Pancreas (tissue), 10 donors: Measurements from ENCODE around the gene FKBP1A. TPM values are rescaled to one million over a fixed set of nuclear protein-coding genes. Genes with fewer than 3 reads are reported as not detected.

Experiments used
- ATAC-seq, 4 donors: fragments of 200-7000 bp; cut with Tn5 transposase; one replicate each; pipeline versions ENCODE4 v1.8.0 to v1.9.1; 2020; ENCODE audit warnings: mild to moderate bottlenecking in 4 of 4, moderate library complexity in 4 of 4
- DNase-seq, 6 donors: peaks; one replicate each; pipeline ENCODE4 v3.0.0-alpha.2; 2020
- FAIRE-seq: peaks from 2 replicates; lab custom pipeline; 2012; peaks lifted over from hg19 to GRCh38; lab: Jason Lieb, UNC
- H3K27ac ChIP-seq, 4 donors: fragments of 200-600 bp; sonication (generic); 1 replicate in 3 of 4; 2 replicates in 1 of 4; pipeline versions ENCODE4 v1.5.0 to v1.8.0; 2020
- H3K27me3 ChIP-seq, 4 donors: fragments of 200-600 bp; one replicate each; pipeline ENCODE4 v1.8.0; 2021
- H3K36me3 ChIP-seq, 3 donors: fragments of 200-600 bp; sonication (generic) in 1 of 3; one replicate each; pipeline versions ENCODE4 v1.5.0 to v1.8.0; 2020 to 2021
- H3K4me1 ChIP-seq, 3 donors: fragments of 200-600 bp; one replicate each; pipeline ENCODE4 v1.8.0; 2021
- H3K4me3 ChIP-seq, 4 donors: fragments of 200-600 bp; sonication (generic) in 2 of 4; one replicate each; pipeline versions ENCODE4 v1.5.0 to v1.8.0; 2020 to 2021
- H3K9me3 ChIP-seq, 4 donors: fragments of 200-600 bp; one replicate each; pipeline ENCODE4 v1.8.0; 2021
- CTCF ChIP-seq, 4 donors: fragments of 200-600 bp; sonication (generic) in 3 of 4; IDR thresholded peaks; one replicate each; pipeline versions ENCODE4 v1.5.0 to v1.8.0; 2021; ENCODE audit warnings: antibody characterized with exemption in 4 of 4
- WGBS, 2 donors: extraction: QIAGEN DNeasy Blood & Tissue Kit; methylation state at CpG; one replicate each; pipeline ENCODE4 v1.1.7; 2013; 5-methylcytosine and 5-hydroxymethylcytosine counted together
- intact Hi-C, 3 donors: fragments of 100-400 bp; cut with DNase I; formaldehyde crosslinking; loops; one replicate each; pipeline versions ENCODE4 v1.11.1 to v1.14.2; 2022
- polyA plus RNA-seq, 2 donors: library from polyadenylated mRNA; stranded (reverse); fragments of 200-250 nt; gene quantifications; one replicate each; pipeline ENCODE4 v1.2.3, GENCODE V29; 2013
- total RNA-seq, 6 donors: library from RNA; stranded (reverse); fragmentation: NEBNext Ultra II Directional in 4 of 6; extraction: Animal tissue kit (Norgen Biotek cat#: 25700) in 4 of 6; gene quantifications; one replicate each; pipeline versions ENCODE4 v1.2.1 to v1.2.4, GENCODE V29; 2021 to 2023
- donor health status: healthy with polysubstance abuse.
- donor health status: DM: no; HTN: no; CAD: no; lungs with moderate emphysema.
- donor health status: DM: no; HTN: no; CAD: no.
- donor health status: control.
- donor health status: control.
- donor health status: Bipolar disorder and iron deficiency.
- donor health status: DM: yes; HTN: yes; CAD: no.
- donor health status: DM: no; HTN: no; CAD: no.
- donor health status: DM: no; HTN: no; CAD: no.
- donor health status: DM: yes; HTN: yes; CAD: no.

The FKBP1A gene
- total and polyA plus RNA-seq, 8 donors: 40.2 to 104 (median 67.3) TPM

GRCh38 chr20:1320902-1321653 lies 71.8 kb downstream of the FKBP1A start:
- no peaks in the 10 kb centered on the region for H3K27me3 ChIP-seq
- intact Hi-C loops: no loop called here
- H3K36me3 ChIP-seq: no peaks in the 10 kb centered on the region
- H3K27ac ChIP-seq: no peak overlapping the region
- no peak for TF ChIP-seq CTCF (IDR thresholded peaks at IDR 0.05)
- ATAC-seq (no peak), FAIRE-seq (no peak), DNase-seq (no peak)
- H3K9me3 ChIP-seq: no peaks in the 10 kb centered on the region
- peaks cover 2% of the 10 kb centered on the region in 3 donors for H3K4me1 ChIP-seq
- no peak overlapping the region for H3K4me3 ChIP-seq
- WGBS, 2 donors: 77 to 80% methylated on average over 17 of the region's 17 CpGs

- Histone ChIP-seq H3K27me3 (no peaks in the 10 kb centered on the region), H3K9me3 (no peaks in the 10 kb centered on the region), H3K36me3 (no peaks in the 10 kb centered on the region), H3K4me1 (no peaks in the 10 kb centered on the region), H3K4me3 (no peak overlapping the region), H3K27ac (no peak overlapping the region)
- FAIRE-seq: no peak
- intact Hi-C loops: no loop called here
- 90 to 96% methylated on average over 6 of the region's 6 CpGs for WGBS, 2 donors
- no peak for ATAC-seq
- TF ChIP-seq CTCF (IDR thresholded peaks at IDR 0.05): no peak
- DNase-seq: no peak
Measured at GRCh38 chr20:1320016-1320415, 72.8 kb downstream of the FKBP1A start.

DNA sequence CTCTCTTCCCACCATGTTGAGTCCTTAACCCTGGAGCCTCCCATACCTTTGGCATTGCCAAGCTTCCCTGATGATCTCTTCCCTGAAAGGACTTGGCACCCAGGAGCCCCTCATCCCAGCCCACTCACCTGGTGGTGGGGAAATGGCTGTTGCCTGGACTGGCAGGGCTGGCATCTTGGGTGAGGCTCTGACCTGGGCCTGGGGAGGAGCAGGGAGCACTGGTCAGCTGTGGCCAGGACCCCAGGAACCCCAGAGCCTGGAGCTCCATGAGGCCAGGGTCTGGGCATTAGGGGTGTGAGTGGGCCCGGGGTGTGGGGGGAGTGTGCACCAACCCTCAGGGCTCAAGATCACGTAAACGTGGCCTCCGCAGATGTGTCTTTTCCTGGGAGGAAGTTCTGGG lies 73.4 kb downstream of the FKBP1A start:
- FAIRE-seq: no peak
- Histone ChIP-seq H3K27ac (no peak overlapping the region), H3K4me3 (no peak overlapping the region), H3K36me3 (no peaks in the 10 kb centered on the region), H3K4me1 (no peaks in the 10 kb centered on the region), H3K9me3 (no peaks in the 10 kb centered on the region), H3K27me3 (no peaks in the 10 kb centered on the region)
- no peak for TF ChIP-seq CTCF (IDR thresholded peaks at IDR 0.05)
- intact Hi-C loops: loop anchor here in 1 of 3 donors (10.0 kb wide), 1 partner anchor 125 kb away; no protein-coding TSS in a partner anchor
- no peak for DNase-seq
- 77 to 91% methylated on average over 4 of the region's 4 CpGs for WGBS, 2 donors
- no peak for ATAC-seq

- no peaks in the 10 kb centered on the region for H3K4me1 ChIP-seq
- ATAC-seq: no peak
- FAIRE-seq: no peak
- H3K27me3 ChIP-seq: no peaks in the 10 kb centered on the region
- no peak overlapping the region for H3K27ac ChIP-seq
- intact Hi-C loops: loop anchor here in 1 of 3 donors (10.0 kb wide), 1 partner anchor 126 kb away; no protein-coding TSS in a partner anchor
- no peaks in the 10 kb centered on the region for H3K9me3 ChIP-seq
- H3K36me3 ChIP-seq: no peaks in the 10 kb centered on the region
- DNase-seq: no peak
- no peak overlapping the region for H3K4me3 ChIP-seq
- no peak for TF ChIP-seq CTCF (IDR thresholded peaks at IDR 0.05)
- 65 to 77% methylated on average over 4 of the region's 4 CpGs for WGBS, 2 donors
Measured at GRCh38 chr20:1319051-1319450, 73.8 kb downstream of the FKBP1A start.

Other genes with a start within 250 kb of the FKBP1A start
- 1 to 10 TPM in 1 of 6 donors, under 1 TPM in 5; 0.22 to 1.6 (median 0.59) TPM for gene TMEM74B, start 208.1 kb downstream of the FKBP1A start, total RNA-seq
- gene TMEM74B, start 208.1 kb downstream of the FKBP1A start, polyA plus RNA-seq: 10 to 100 TPM in 1 of 2 donors, 1 to 10 TPM in 1; 4.4 to 15.3 TPM
- under 1 TPM in 3 of 6 donors, not detected in 3; 0.13 to 0.18 (median 0.14) TPM for gene C20orf202, start 189.6 kb downstream of the FKBP1A start, total RNA-seq
- gene C20orf202, start 189.6 kb downstream of the FKBP1A start, polyA plus RNA-seq: under 1 TPM in 1 of 2 donors, not detected in 1; 0.23 TPM
- gene RAD21L1, start 167.0 kb downstream of the FKBP1A start, total RNA-seq: not detected
- gene RAD21L1, start 167.0 kb downstream of the FKBP1A start, polyA plus RNA-seq: not detected
- gene SNPH, start 126.8 kb downstream of the FKBP1A start, total RNA-seq: 1 to 10 TPM; 1.1 to 2.7 (median 2.2) TPM
- 1 to 10 TPM; 3.6 to 4.3 TPM for gene SNPH, start 126.8 kb downstream of the FKBP1A start, polyA plus RNA-seq
- 10 to 100 TPM in 3 of 6 donors, 1 to 10 TPM in 3; 4.7 to 14.8 (median 9.3) TPM for gene SDCBP2, start 63.9 kb downstream of the FKBP1A start, total RNA-seq
- gene SDCBP2, start 63.9 kb downstream of the FKBP1A start, polyA plus RNA-seq: 10 to 100 TPM; 13.8 to 23.8 TPM
- 10 to 100 TPM; 27.0 to 43.8 (median 34.3) TPM for gene NSFL1C, start 73.8 kb upstream of the FKBP1A start, total RNA-seq
- 10 to 100 TPM; 23.7 to 32.1 TPM for gene NSFL1C, start 73.8 kb upstream of the FKBP1A start, polyA plus RNA-seq
- gene SIRPB2, start 98.4 kb upstream of the FKBP1A start, total RNA-seq: 1 to 10 TPM in 3 of 6 donors, under 1 TPM in 3; 0.09 to 3.4 (median 0.74) TPM
- gene SIRPB2, start 98.4 kb upstream of the FKBP1A start, polyA plus RNA-seq: under 1 TPM; 0.21 to 0.80 TPM
- gene SIRPD, start 164.7 kb upstream of the FKBP1A start, total RNA-seq: not detected
- gene SIRPD, start 164.7 kb upstream of the FKBP1A start, polyA plus RNA-seq: not detected
- gene SIRPB1, start 227.0 kb upstream of the FKBP1A start, total RNA-seq: 1 to 10 TPM in 3 of 6 donors, under 1 TPM in 2, not detected in 1; 0.05 to 3.6 (median 1.3) TPM
- gene SIRPB1, start 227.0 kb upstream of the FKBP1A start, polyA plus RNA-seq: under 1 TPM; 0.19 to 0.30 TPM